Measurements from ENCODE around the gene DNAJC4.

DNAJC4 gene, protein sequence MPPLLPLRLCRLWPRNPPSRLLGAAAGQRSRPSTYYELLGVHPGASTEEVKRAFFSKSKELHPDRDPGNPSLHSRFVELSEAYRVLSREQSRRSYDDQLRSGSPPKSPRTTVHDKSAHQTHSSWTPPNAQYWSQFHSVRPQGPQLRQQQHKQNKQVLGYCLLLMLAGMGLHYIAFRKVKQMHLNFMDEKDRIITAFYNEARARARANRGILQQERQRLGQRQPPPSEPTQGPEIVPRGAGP

DNA sequence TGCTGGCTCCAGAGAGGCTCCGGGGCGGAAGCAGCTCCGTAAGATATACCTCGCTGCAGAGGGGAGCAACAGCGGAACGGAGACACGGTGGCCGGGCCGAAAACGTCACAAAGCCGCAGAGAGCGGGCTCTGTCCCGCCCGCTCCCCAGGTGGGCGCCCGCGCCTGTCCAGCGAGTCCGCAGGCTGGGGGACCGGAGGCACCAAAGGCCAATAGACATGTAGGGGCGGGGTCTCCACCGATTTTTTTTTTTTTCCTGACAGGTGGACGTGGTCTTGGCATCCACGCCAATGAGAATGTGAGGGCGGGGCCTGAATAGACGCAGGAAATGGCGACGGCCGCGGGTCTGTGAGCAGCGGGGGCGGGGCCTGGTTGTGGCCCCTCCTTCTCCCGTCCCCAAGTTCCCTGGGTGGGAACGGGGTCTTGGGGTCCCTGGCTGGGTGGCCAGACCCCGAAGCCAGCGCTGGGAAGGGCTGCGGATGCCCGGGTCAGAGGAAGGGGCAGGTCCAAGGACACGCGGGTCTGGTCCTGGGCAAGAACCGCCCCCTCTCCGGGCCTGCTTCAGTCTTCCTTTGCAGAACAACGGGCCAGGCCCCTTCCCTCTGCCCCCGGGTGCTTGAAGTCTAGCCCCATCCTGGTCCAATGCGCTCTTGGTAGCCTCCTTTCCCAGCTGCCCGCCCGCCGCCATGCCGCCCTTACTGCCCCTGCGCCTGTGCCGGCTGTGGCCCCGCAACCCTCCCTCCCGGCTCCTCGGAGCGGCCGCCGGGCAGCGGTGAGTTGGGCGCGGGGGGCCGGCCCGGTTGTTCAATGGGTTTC is at the start of gene DNAJC4:
TSS of gene DNAJC4 (plus strand) at position 378 of the 814 bp plus-strand sequence. CDS start at position 685, 307 bp downstream.
- peak within 1 kb of the TSS; percentile 86 for H3K27ac ChIP-seq (ENCODE audit: low read depth, low read length)
- H3K27me3 ChIP-seq (ENCODE audit: low read length): no peaks in the 10 kb centered on the region
- H3K4me2 ChIP-seq (ENCODE audit: low read depth, low read length, poor library complexity, severe bottlenecking): peak within 1 kb of the TSS; percentile 80
- TF ChIP-seq EZH2phosphoT487 (conservative IDR thresholded peaks at IDR 0.05; ENCODE audit: low read length): no peak
- TF ChIP-seq, protein P1, sequence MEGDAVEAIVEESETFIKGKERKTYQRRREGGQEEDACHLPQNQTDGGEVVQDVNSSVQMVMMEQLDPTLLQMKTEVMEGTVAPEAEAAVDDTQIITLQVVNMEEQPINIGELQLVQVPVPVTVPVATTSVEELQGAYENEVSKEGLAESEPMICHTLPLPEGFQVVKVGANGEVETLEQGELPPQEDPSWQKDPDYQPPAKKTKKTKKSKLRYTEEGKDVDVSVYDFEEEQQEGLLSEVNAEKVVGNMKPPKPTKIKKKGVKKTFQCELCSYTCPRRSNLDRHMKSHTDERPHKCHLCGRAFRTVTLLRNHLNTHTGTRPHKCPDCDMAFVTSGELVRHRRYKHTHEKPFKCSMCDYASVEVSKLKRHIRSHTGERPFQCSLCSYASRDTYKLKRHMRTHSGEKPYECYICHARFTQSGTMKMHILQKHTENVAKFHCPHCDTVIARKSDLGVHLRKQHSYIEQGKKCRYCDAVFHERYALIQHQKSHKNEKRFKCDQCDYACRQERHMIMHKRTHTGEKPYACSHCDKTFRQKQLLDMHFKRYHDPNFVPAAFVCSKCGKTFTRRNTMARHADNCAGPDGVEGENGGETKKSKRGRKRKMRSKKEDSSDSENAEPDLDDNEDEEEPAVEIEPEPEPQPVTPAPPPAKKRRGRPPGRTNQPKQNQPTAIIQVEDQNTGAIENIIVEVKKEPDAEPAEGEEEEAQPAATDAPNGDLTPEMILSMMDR (IDR thresholded peaks at IDR 0.05; ENCODE audit: insufficient read depth, low read length, poor library complexity, severe bottlenecking): no peak
- peaks cover 43% of the 10 kb centered on the region for H3F3A ChIP-seq (ENCODE audit: insufficient read depth)
- H3K9me2 ChIP-seq (replicated peaks; ENCODE audit: insufficient read depth, low read length): no peaks in the 10 kb centered on the region
- peaks cover 4% of the 10 kb centered on the region; the same call in 1 of the 2 replicates for H3K79me2 ChIP-seq (ENCODE audit: insufficient read depth, low read length)
- no peaks in the 10 kb centered on the region for H4K20me1 ChIP-seq (ENCODE audit: low read depth, low read length)
- H3K9ac ChIP-seq (ENCODE audit: low read length): peak within 1 kb of the TSS; percentile 74
- peak within 1 kb of the TSS; percentile 61 for H3K4me3 ChIP-seq (ENCODE audit: insufficient read depth, low read length, poor library complexity, severe bottlenecking)
- H3K9me3 ChIP-seq (ENCODE audit: insufficient read depth, low read length): no peaks in the 10 kb centered on the region
- H3K36me3 ChIP-seq (ENCODE audit: low read length): no peaks in the 10 kb centered on the region
- H2AFZ ChIP-seq (ENCODE audit: low read depth, low read length, severe bottlenecking): peak within 1 kb of the TSS; percentile 54

DNA sequence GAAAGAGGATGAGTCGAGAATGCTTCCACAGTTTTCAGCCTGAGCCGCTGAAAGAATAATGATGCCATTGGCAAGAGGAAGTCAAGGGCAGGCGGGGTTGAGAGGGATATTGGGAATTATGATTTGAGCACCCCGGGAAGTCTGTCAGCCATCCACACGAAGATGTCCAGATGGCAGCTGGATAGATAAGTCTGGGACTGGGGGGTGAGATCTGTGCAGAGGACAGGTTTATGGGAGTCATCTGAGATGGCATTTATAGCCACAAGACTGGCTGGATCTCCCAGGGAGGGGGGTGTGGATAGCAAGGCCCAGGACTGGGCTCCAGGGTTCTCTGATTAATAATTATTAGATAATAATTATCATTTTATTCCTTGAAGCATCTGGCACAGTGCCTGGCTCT is 49.5 kb upstream of the DNAJC4 start:
- Histone ChIP-seq H3K4me2 (ENCODE audit: low read depth, low read length, poor library complexity, severe bottlenecking) (peak overlapping the region; percentile 46), H3K27ac (ENCODE audit: low read depth, low read length) (no peak overlapping the region), H3K9me3 (ENCODE audit: insufficient read depth, low read length) (no peaks in the 10 kb centered on the region), H4K20me1 (ENCODE audit: low read depth, low read length) (no peaks in the 10 kb centered on the region), H3K9ac (ENCODE audit: low read length) (0 out of 2 replicates have a peak overlapping the region, but pooled peaks have one; percentile 17), H3K9me2 (replicated peaks; ENCODE audit: insufficient read depth, low read length) (no peaks in the 10 kb centered on the region), H3K36me3 (ENCODE audit: low read length) (no peaks in the 10 kb centered on the region), H3F3A (ENCODE audit: insufficient read depth) (0 out of 2 replicates have a peak, but pooled peaks cover 7% of the 10 kb centered on the region), H2AFZ (ENCODE audit: low read depth, low read length, severe bottlenecking) (no peak overlapping the region), H3K27me3 (ENCODE audit: low read length) (no peaks in the 10 kb centered on the region), H3K79me2 (ENCODE audit: insufficient read depth, low read length) (peaks cover 12% of the 10 kb centered on the region), H3K4me3 (ENCODE audit: insufficient read depth, low read length, poor library complexity, severe bottlenecking) (no peak overlapping the region)
- TF ChIP-seq, protein P1 (IDR thresholded peaks at IDR 0.05; ENCODE audit: insufficient read depth, low read length, poor library complexity, severe bottlenecking): no peak
- no peak for TF ChIP-seq EZH2phosphoT487 (conservative IDR thresholded peaks at IDR 0.05; ENCODE audit: low read length)

DNA sequence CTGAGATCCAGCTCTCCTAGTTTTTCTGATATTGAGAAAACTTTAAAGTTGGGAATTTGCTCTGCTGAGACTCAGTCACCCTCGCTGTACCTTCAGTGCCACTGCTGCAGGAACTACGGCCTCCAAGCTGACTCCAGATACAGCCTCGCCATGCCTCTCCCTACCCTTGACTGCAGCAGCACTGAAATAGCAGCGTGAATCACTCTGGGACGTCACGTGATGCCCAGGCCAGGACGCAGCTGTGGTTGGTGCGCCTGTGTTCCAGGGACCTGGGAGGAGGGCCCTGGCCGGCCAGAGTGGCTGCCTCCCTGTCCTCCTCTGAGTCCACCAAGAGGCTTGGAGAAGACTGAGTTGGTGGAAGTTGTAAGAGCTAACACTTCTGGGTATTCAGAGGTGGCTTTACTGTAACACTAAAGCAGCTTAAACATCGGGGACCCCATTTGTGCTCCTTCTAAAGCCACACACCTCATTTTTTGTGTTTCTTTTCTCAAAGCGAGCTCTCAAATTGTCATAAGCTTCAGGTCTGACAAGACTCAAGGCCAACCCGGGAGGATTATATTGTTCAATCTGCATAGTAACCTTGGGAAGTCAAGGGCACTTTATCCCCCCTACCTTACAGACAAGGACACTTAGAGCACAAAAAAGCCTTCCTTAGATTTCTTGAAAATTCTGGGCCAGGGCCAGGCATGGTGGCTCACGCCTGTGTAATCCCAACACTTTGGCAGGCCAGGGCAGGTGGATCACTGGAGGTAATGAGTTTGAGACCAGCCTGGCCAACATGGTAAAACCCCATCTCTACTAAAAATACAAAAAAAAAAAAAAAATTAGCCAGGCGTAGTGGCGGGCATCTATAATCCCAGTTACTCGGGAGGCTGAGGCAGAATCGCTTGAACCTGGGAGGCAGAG is 48.6 kb upstream of the DNAJC4 start:
- Histone ChIP-seq H3K4me3 (ENCODE audit: insufficient read depth, low read length, poor library complexity, severe bottlenecking) (peak overlapping the region; percentile 12), H3F3A (ENCODE audit: insufficient read depth) (0 out of 2 replicates have a peak, but pooled peaks cover 7% of the 10 kb centered on the region), H3K9me3 (ENCODE audit: insufficient read depth, low read length) (no peaks in the 10 kb centered on the region), H2AFZ (ENCODE audit: low read depth, low read length, severe bottlenecking) (no peak overlapping the region), H3K4me2 (ENCODE audit: low read depth, low read length, poor library complexity, severe bottlenecking) (peak overlapping the region; percentile 46), H3K79me2 (ENCODE audit: insufficient read depth, low read length) (peaks cover 12% of the 10 kb centered on the region), H3K36me3 (ENCODE audit: low read length) (no peaks in the 10 kb centered on the region), H4K20me1 (ENCODE audit: low read depth, low read length) (no peaks in the 10 kb centered on the region), H3K9me2 (replicated peaks; ENCODE audit: insufficient read depth, low read length) (no peaks in the 10 kb centered on the region), H3K9ac (ENCODE audit: low read length) (peak overlapping the region; percentile 17), H3K27me3 (ENCODE audit: low read length) (no peaks in the 10 kb centered on the region), H3K27ac (ENCODE audit: low read depth, low read length) (peak overlapping the region; percentile 12; the same call in 1 of the 2 replicates)
- TF ChIP-seq EZH2phosphoT487 (conservative IDR thresholded peaks at IDR 0.05; ENCODE audit: low read length): no peak
- TF ChIP-seq, protein P1 (IDR thresholded peaks at IDR 0.05; ENCODE audit: insufficient read depth, low read length, poor library complexity, severe bottlenecking): no peak

All from SU-DHL-6 (cell line).